HG03095 (cell line): Measurements from ENCODE around the gene GRAMD1C.

Source experiments
- ATAC-seq: cut with Tn5 transposase; IDR thresholded peaks from one replicate; pipeline ENCODE4 v1.9.1; 2021; ENCODE audit warnings: moderate library complexity; ENCODE audit not compliant: unreplicated experiment

Gene GRAMD1C

DNA sequence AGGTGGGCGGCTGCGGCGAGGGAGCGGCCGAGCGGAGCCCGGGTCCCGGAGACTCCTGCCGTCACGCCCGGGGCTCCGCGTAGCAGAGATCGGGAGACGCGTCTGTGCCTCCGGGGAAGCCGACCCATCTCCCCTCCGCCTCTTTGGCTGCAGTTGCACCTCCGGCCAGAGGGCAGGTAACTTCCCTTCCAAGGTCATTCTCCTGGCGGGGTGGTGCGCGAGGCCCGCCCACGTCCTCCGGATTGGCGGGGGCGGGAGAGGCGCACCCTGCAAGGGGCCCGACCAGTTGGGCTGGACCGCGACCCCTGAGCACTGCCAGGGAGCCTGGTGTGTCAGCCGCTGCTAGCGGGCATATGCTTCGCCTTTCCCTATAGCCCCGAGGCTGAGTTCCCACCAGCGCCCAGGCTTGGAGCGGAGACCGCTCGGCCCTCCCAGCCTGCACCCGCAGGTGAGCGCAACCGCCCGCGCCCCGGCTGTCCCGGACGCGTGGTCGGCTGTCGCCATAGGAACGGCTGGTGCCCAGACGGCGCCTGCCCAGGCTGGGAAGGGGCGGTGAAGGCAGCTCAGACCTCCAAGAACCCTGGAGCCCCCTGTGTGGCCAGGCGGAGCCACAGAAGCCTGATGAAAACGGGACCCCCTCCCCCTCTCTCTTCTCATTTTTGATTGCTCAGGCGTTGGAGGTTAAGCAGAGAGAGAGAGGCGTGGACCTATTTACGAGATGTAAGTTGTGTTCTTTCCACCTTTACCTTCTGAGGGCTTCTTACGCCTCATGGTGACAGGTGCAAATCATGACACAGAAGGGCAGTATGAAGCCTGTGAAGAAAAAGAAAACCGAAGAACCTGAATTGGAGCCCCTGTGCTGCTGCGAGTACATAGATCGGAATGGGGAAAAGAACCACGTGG lies 109.7 kb downstream of the GRAMD1C start:
- peak; percentile 39 for ATAC-seq

DNA sequence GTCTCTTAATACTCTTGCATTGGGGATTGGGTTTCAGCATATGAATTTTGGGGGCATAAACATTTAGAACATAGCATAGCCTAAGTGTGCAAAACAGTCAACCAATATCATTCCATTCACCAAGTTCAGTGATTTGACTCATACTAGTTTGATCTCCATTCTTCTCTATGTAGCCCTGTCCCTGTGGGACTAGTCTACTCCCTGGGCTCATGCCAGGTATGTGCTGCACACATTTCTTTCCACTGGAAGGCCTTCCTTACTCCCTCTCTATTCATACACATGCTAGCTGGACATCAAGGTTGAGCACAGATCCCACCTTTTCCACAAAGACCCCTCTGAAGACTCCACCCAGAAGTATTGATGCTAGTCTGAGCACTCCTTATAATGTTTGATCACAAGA lies 114.3 kb downstream of the GRAMD1C start:
- ATAC-seq, result no peak

DNA sequence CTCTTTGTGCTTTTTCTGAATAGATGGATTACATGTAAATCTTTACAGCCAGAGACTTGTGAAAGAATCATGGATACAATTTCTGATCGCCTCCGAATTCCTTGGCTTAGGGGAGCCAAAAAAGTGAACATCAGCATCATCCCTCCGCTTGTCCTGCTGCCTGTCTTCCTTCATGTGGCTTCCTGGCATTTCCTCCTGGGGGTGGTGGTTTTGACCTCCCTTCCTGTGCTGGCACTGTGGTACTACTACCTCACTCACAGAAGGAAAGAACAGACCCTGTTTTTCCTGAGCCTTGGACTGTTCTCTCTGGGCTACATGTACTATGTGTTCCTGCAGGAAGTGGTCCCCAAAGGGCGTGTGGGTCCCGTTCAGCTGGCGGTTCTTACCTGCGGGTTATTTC lies 115.1 kb downstream of the GRAMD1C start:
- no peak for ATAC-seq

DNA sequence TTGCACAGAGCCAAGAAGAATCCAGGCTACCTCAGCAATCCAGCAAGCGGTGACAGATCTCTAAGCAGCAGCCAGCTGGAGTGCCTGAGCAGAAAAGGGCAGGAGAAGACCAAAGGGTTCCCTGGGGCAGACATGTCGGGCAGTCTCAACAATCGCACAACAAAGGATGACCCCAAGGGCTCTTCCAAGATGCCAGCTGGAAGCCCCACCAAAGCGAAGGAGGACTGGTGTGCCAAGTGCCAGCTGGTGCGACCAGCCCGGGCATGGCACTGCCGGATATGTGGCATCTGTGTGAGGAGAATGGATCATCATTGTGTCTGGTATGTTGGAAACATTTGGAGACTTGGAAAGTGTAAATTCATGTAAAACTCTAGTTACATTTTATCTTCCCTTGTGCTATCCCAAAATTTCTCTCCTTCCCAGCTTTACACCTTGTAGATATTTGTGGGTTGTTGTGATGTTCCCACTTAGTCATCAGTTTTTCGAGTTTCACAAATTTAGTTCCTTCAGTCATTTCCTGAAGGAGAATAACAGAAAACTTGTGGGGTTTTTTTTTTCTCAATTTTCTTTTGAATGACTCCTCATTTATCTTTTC lies 115.6 kb downstream of the GRAMD1C start:
- ATAC-seq, result no peak

DNA sequence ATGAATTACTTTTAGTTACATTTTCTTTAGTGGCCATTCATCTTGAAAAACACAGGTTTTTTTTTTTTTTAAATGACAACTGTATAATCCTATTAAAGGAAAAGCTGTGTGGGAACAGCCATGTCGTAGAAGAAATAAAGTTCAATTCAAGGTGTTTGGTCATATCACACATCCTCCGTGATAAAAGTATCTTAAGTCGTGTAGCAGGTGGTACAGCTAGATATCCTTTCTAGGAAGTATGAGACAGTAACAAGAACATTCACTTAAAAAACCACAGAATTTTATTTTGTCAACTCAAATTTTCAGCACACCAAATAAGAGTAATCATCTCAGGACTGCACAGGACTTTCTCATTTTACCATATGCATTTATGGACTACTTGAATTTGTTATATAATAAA lies 125.3 kb downstream of the GRAMD1C start:
- ATAC-seq, result no peak

DNA sequence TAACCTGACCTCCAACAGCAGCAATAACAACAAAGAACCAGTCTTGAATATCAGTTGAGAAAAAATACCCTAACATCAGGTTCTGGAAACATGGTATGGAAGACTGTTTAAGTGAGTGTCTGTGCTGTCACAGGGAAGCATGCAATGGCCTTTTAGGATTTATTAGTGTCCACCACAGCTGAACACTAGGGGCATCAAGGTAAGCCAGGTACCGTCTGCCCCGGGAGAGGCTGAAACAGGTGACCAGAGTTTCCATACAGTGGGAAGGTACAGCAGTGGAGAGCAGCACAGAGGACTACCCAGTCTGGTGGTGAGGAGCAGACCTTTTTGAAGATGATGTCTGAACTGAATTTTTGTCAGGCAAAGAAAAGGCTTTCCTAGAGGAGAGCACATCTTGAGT lies 127.6 kb downstream of the GRAMD1C start:
- no peak for ATAC-seq

DNA sequence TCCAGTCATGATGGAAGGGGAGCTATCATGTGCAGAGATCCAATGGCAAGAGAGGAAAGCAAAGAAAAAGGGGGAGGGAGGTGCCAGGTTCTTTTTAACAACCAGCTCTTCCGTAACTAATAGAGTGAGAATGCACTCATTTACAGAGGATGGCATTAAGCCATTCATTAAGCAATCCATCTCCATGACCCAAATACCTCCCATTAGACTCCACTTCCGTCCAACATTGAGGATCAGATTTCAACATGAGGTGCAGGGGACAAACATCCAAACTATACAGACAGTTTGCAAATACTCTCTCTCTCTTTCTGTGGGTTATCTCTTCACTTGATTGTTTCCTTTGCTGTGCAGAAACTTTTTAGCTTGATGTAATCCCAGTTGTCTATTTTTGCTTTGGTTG lies 130.4 kb downstream of the GRAMD1C start:
- no peak for ATAC-seq

DNA sequence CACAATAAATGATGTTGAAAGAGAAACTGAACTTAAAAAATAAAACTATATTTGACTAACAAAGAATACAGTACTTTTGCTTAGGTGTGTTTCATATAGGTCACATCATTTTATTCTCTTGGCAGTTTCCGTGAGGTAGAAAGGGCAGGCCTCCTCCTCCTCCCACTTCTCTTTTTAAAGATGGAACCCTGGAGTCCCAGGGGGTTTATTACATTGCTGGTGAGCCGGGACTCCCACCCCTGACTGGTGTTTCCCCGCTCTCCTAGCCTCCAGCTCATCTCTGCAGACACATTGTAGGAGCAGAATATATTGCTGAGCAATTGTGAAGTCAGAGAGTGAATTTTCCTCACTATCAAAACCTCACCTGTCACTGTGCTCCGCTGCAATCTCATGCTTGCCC lies 139.2 kb downstream of the GRAMD1C start:
- ATAC-seq, result no peak

DNA sequence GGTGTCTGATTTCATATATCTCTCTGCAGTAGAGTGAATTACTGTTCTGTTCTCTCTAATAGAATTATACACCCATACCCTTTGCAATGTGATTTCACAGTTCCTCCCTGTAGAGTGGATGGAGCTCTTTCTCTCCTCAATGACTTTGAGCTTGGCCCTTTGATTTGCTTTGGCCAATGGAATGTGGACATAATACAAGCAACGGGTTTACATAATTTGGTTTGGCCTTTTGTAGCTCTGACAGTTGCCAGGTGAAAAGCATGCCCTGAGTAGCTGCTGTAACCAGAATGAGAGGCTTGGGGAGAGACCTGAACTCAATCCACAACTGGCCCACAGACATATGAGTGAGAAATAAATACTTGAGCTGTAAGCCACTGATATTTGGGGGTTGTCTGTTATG lies 141.3 kb downstream of the GRAMD1C start:
- no peak for ATAC-seq

DNA sequence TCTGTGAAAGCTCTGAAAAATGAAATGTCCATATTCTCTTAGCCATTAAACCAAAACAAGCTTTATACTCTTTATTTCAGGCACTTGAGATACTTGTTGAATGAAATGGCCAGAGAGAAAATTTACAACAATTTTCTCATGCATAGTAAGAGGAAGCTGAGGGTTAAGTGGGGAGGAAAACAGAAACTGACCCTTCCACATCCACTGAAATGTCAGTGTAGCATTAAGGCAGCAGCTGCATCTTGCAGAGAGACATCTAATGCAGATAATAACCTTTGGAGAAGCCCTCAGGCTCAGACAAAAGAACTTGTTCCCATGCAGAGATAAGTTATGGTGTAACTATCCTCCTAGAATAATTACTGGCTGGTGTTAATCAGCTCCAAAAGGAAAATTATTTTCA lies 143.2 kb downstream of the GRAMD1C start:
- ATAC-seq, result no peak

DNA sequence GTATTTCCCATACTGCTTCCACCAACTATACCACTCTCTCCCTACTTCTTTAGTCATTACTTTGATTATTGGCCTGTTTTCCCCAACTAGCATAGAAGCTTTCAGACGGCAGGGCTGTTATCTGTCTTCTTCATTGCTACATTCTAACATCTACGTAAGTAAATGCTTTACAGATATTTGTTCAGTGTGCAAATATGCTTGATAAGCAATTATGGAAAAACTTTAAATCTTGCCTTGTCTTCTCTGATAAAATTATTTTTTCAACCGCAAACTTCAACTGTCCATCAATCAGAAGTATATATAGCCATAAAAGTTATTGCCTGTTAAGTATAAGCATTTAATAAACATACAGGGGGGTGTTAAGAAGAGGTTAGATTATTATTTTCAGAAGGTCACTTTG lies 145.0 kb downstream of the GRAMD1C start:
- no peak for ATAC-seq

DNA sequence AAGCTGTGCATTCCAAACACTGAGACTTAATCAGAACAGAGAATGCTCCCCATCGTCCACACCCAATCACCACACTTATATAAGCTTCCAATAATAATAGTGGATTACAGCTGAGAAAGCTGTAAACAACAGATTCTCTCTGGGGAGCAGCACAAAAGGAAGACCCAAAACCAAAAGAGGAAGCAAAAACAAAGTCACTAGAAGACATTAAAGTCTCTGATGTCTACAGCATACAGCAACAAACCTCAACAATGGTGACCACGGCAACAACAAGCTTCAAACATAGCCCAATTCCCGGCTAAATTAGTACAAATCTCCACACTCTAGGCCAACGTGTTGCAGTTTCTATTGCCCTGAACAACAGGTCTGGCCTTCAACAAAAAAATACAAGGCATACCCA lies 147.0 kb downstream of the GRAMD1C start:
- peak; percentile 70 for ATAC-seq
